ENCODE results near the gene ST7. TPM values are rescaled to one million over a fixed set of nuclear protein-coding genes. Genes with fewer than 3 reads are reported as not detected.

The ST7 gene
- total and polyA plus RNA-seq, 2 donors (not counting 1 experiment from before 2014, with no cell fraction given) = 2.3 to 4.6 TPM

GRCh38 chr7:117140921-117141320, 187.6 kb downstream of the ST7 start:
- ATAC-seq (ENCODE audit: low read depth) = no peak
- no peak overlapping the region for H3K4me2 ChIP-seq (replicated peaks; ENCODE audit: low read depth, low read length, poor library complexity, severe bottlenecking)
- H3K36me3 ChIP-seq (replicated peaks in 1 of 2; ENCODE audit: control extremely low read depth in 1 of 2, control insufficient read depth in 1 of 2, extremely low read depth in 1 of 2, insufficient read depth in 2 of 2, low read length in 1 of 2) = no peaks in the 10 kb centered on the region
- Mint-ChIP-seq H3K27ac (no peak overlapping the region), H3K9me3 (ENCODE audit: insufficient read depth) (no peaks in the 10 kb centered on the region), H3K27me3 (no peaks in the 10 kb centered on the region), H3K4me1 (no peaks in the 10 kb centered on the region), H3K4me3 (no peak overlapping the region)
- no peak overlapping the region for H3K4me3 ChIP-seq (ENCODE audit: control extremely low read depth in 1 of 5, extremely low read depth in 1 of 5, insufficient read depth in 1 of 5, low read depth in 2 of 5, low read length in 4 of 5)
- H3K27me3 ChIP-seq (replicated peaks in 1 of 4; ENCODE audit: control extremely low read depth in 1 of 4, control insufficient read depth in 3 of 4, insufficient read depth in 4 of 4, low read length in 3 of 4) = no peaks in the 10 kb centered on the region
- H3K4me1 ChIP-seq (ENCODE audit: control insufficient read depth in 2 of 2, insufficient read depth in 2 of 2, low read length in 2 of 2) = no peaks in the 10 kb centered on the region
- no peak overlapping the region for H3K9ac ChIP-seq (ENCODE audit: low read length)
- DNase-seq = no peak
- TF ChIP-seq EZH2 (IDR thresholded peaks at IDR 0.05; ENCODE audit: borderline replicate concordance, insufficient read depth, low read depth, low read length, poor library complexity, severe bottlenecking) = no peak
- no peak for TF ChIP-seq CTCF (IDR thresholded peaks at IDR 0.05)
- ChIA-PET CTCF (interaction anchor here (1.5 kb wide), 1 partner anchor 15 kb away, joined by 7 read pairs; no protein-coding TSS in a partner anchor), POLR2A (no interaction called here)
- no peak overlapping the region for H2AFZ ChIP-seq (ENCODE audit: insufficient read depth, low read depth, low read length, poor library complexity, severe bottlenecking)
- no peak overlapping the region for H3K27ac ChIP-seq (ENCODE audit: low read length in 2 of 2)
- no peaks in the 10 kb centered on the region for H4K20me1 ChIP-seq (ENCODE audit: control insufficient read depth, insufficient read depth, low read length, poor library complexity, severe bottlenecking)
- H3K79me2 ChIP-seq (ENCODE audit: control insufficient read depth, insufficient read depth, low read length) = no peaks in the 10 kb centered on the region
- no CpG with 5 or more reads among the region's 3 CpGs for WGBS (ENCODE audit: insufficient coverage)
- intact Hi-C loops (cut with micrococcal nuclease) = no loop called here
- no peaks in the 10 kb centered on the region for H3K9me3 ChIP-seq (ENCODE audit: control extremely low read depth in 1 of 3, control insufficient read depth in 2 of 3, insufficient read depth in 1 of 3, low read length in 2 of 3)

- ATAC-seq (ENCODE audit: low read depth) (no peak), DNase-seq (no peak)
- Histone ChIP-seq H4K20me1 (ENCODE audit: control insufficient read depth, insufficient read depth, low read length, poor library complexity, severe bottlenecking) (no peaks in the 10 kb centered on the region), H3K4me2 (replicated peaks; ENCODE audit: low read depth, low read length, poor library complexity, severe bottlenecking) (no peak overlapping the region), H3K27ac (ENCODE audit: low read length in 2 of 2) (no peak overlapping the region), H3K4me1 (ENCODE audit: control insufficient read depth in 2 of 2, insufficient read depth in 2 of 2, low read length in 2 of 2) (no peaks in the 10 kb centered on the region), H2AFZ (ENCODE audit: insufficient read depth, low read depth, low read length, poor library complexity, severe bottlenecking) (no peak overlapping the region), H3K79me2 (ENCODE audit: control insufficient read depth, insufficient read depth, low read length) (no peaks in the 10 kb centered on the region), H3K9ac (ENCODE audit: low read length) (no peak overlapping the region), H3K36me3 (replicated peaks in 1 of 2; ENCODE audit: control extremely low read depth in 1 of 2, control insufficient read depth in 1 of 2, extremely low read depth in 1 of 2, insufficient read depth in 2 of 2, low read length in 1 of 2) (no peaks in the 10 kb centered on the region), H3K9me3 (ENCODE audit: control extremely low read depth in 1 of 3, control insufficient read depth in 2 of 3, insufficient read depth in 1 of 3, low read length in 2 of 3) (no peaks in the 10 kb centered on the region), H3K4me3 (ENCODE audit: control extremely low read depth in 1 of 5, extremely low read depth in 1 of 5, insufficient read depth in 1 of 5, low read depth in 2 of 5, low read length in 4 of 5) (no peak overlapping the region), H3K27me3 (replicated peaks in 1 of 4; ENCODE audit: control extremely low read depth in 1 of 4, control insufficient read depth in 3 of 4, insufficient read depth in 4 of 4, low read length in 3 of 4) (no peaks in the 10 kb centered on the region)
- CTCF ChIA-PET = no interaction called here
- H3K9me3 Mint-ChIP-seq (ENCODE audit: insufficient read depth) = no peaks in the 10 kb centered on the region
- H3K4me1 Mint-ChIP-seq = no peaks in the 10 kb centered on the region
- WGBS (ENCODE audit: insufficient coverage) = 57% methylated on average over 3 of the region's 4 CpGs
- intact Hi-C loops (cut with micrococcal nuclease) = no loop called here
- H3K27me3 Mint-ChIP-seq = no peaks in the 10 kb centered on the region
- TF ChIP-seq CTCF (IDR thresholded peaks at IDR 0.05) (no peak), EZH2 (IDR thresholded peaks at IDR 0.05; ENCODE audit: borderline replicate concordance, insufficient read depth, low read depth, low read length, poor library complexity, severe bottlenecking) (no peak)
- no peak overlapping the region for H3K4me3 Mint-ChIP-seq
- POLR2A ChIA-PET = no interaction called here
- no peak overlapping the region for H3K27ac Mint-ChIP-seq
These were observed 189.8 kb downstream of the ST7 start for GRCh38 chr7:117143066-117143465.
